Pons (tissue), 1 donor: ENCODE data around the gene EMSY.

Experiments
- DNase-seq: peaks from one replicate; pipeline ENCODE4 v3.0.0-alpha.2; 2016; ENCODE audit warnings: low spot score

The EMSY gene

GRCh38 chr11:76523147-76523546 is 78.3 kb downstream of the EMSY start:
- DNase-seq, result no peak

GRCh38 chr11:76523786-76524436 is 79.1 kb downstream of the EMSY start:
- DNase-seq, result no peak

GRCh38 chr11:76524461-76524860 is 79.6 kb downstream of the EMSY start:
- DNase-seq, result no peak

GRCh38 chr11:76524919-76525318 is 80.1 kb downstream of the EMSY start:
- no peak for DNase-seq

GRCh38 chr11:76526878-76527277 is 82.1 kb downstream of the EMSY start:
- DNase-seq, result no peak

- no peak for DNase-seq
Observed at GRCh38 chr11:76542436-76542835, 97.6 kb downstream of the EMSY start.

- no peak for DNase-seq
Observed at GRCh38 chr11:76543006-76543703, 98.3 kb downstream of the EMSY start.

GRCh38 chr11:76550781-76551180 is 106.0 kb downstream of the EMSY start:
- DNase-seq, result no peak

GRCh38 chr11:76551400-76551799 is 106.6 kb downstream of the EMSY start:
- DNase-seq, result no peak

- no peak for DNase-seq
Observed at GRCh38 chr11:76552987-76553386, 108.2 kb downstream of the EMSY start.

- no peak for DNase-seq
Observed at GRCh38 chr11:76553554-76554476, 109.0 kb downstream of the EMSY start.

- no peak for DNase-seq
Observed at GRCh38 chr11:76554767-76555166, 109.9 kb downstream of the EMSY start.

GRCh38 chr11:76557466-76557865 is 112.6 kb downstream of the EMSY start:
- DNase-seq, result no peak

- no peak for DNase-seq
Observed at GRCh38 chr11:76558473-76558872, 113.7 kb downstream of the EMSY start.

GRCh38 chr11:76558891-76559290 is 114.1 kb downstream of the EMSY start:
- no peak for DNase-seq

- no peak for DNase-seq
Observed at GRCh38 chr11:76559346-76559745, 114.5 kb downstream of the EMSY start.

- peak; percentile 18 for DNase-seq
Observed at GRCh38 chr11:76560219-76560618, 115.4 kb downstream of the EMSY start.

GRCh38 chr11:76561245-76561644 is 116.4 kb downstream of the EMSY start:
- no peak for DNase-seq

GRCh38 chr11:76562541-76562940 is 117.7 kb downstream of the EMSY start:
- DNase-seq, result no peak

- no peak for DNase-seq
Observed at GRCh38 chr11:76564364-76564763, 119.5 kb downstream of the EMSY start.

- DNase-seq, result no peak
Observed at GRCh38 chr11:76566811-76567210, 122.0 kb downstream of the EMSY start.

- DNase-seq, result no peak
Observed at GRCh38 chr11:76567261-76567660, 122.4 kb downstream of the EMSY start.

GRCh38 chr11:76568139-76568538 is 123.3 kb downstream of the EMSY start:
- DNase-seq, result no peak
